Measurements from ENCODE around the gene FNDC3B.

FNDC3B gene

DNA sequence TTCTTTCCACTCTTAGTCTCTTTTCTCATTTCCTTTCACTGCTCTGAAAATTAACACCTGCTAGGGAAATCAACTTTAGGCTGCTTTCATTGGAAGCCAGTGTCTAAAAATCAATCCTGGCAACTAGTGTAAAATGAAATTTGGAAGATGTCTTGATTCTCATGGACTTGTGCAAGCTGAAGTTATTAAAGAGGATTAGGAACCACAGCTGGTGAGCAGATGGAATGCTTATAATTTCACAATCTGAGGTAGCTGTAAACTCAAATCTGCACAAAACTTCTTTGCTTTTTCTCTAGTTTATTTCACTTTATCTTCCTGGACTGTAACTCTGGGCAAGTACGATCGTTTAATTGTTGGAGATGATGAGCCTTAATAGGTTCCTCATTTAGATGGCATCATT lies 233.3 kb downstream of the FNDC3B start:
- DNase-seq: no peak

- DNase-seq: no peak
Measured at GRCh38 chr3:172273378-172273777, 234.0 kb downstream of the FNDC3B start.

DNA sequence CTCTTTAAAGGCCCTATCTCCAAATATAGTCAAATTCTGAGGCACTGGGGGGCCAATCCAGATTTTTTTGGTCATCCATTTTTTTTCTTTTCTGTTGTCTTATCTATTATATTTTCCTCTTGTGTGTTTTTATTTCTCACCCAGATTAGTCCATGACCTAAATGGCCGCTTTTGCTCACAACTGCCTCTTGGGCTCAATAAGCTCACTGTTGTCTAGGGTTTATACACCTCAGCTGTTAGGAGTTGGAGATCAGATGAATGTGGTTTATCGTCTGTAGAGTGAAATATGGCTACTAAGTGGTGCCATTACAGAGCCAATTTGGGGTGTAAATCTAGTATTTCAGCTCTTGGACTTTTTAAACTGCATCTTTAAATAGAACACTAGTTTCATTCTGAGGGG lies 235.5 kb downstream of the FNDC3B start:
- DNase-seq: no peak

DNA sequence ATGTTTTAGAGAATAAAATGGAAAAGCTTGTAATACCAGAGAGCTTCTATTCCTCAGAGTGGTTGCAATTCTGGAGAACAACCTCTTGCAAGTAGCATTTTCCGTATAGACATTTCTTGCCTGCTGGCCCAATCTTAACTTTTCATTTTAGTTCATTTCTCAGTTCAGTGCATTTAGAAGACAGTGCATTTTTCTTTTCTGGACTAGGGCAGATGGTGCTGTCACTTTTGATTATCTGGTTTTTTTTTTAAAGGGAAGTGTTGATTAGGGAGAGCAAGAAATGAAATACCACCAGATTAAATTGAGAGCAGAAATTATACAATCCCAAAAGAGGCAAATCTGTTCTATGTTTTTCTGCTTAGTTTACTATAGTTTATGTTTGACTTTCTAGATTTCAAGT lies 236.2 kb downstream of the FNDC3B start:
- no peak for DNase-seq

DNA sequence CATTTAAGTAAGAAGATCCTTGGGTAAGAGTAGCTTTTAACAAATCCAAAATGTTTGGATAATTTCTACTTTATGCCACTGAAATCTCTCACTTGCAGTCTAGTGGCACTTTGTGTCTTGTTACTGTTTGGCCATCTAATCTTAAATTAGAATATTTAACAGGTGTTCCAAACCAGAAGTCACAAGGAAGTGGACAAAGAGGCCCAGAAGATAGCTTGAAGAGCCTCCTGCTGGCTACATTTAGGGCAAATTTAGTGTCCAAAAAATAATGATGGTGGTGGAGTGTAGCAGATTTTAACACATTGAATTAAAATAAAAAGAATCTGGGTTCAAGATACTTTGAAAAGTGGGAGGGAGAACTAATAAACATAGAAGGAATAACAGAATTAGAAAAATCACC lies 236.7 kb downstream of the FNDC3B start:
- DNase-seq: no peak

DNA sequence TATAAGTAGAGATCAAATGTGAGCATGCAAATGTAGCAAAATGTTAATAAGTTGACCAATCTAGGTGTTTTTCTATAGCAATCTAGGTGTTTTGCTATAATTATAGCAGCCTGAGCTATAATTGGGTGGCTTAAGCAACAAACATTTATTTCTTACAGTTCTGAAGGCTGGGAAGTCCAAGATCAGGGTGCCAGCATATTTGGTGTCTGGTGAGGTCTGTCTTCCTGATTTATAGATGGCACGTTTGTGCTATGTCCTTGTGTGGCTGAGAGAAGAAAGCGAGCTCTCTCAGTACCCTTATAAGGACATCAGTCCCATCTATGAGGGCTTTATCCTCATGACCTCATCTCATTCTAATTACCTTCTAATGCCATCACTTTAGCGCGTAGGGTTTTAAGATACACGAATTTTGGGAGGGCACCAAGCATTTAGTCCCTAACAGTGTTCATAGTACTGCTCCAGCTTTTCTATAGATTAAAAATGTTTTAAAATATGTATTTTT lies 237.8 kb downstream of the FNDC3B start:
- no peak for DNase-seq

- no peak for DNase-seq
Measured at GRCh38 chr3:172279191-172279640, 239.8 kb downstream of the FNDC3B start.

GRCh38 chr3:172279974-172280373 lies 240.6 kb downstream of the FNDC3B start:
- no peak for DNase-seq

DNA sequence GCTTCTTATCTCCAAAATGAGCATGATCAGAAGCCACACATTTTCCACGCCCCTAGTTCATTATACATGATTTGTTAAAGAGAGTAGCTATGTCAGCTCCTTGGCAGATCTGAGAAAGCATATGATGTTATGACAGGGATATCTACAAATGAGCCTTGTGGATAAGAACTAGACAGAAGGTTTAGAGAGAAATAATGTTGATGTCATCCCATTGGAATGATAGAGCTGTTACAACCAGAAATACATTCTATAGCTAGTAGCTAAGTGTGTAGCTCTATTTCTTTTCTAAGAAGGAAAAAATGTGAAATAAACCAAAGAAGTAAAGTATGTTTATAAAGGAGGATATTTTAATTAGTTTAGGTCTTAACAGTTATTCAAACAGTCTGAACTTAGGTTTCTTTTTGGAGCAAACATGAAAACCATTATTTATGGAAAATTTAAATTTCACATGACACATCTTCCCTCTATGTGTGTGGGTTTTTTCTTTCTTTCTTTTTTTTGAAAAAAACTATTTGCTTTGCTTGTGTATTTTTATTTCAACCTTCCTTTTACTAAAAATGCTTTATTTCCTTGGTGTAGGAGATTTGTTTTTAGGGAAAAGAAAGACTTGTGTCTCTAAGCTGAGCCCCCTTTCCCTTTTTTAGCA lies 241.2 kb downstream of the FNDC3B start:
- DNase-seq: no peak

DNA sequence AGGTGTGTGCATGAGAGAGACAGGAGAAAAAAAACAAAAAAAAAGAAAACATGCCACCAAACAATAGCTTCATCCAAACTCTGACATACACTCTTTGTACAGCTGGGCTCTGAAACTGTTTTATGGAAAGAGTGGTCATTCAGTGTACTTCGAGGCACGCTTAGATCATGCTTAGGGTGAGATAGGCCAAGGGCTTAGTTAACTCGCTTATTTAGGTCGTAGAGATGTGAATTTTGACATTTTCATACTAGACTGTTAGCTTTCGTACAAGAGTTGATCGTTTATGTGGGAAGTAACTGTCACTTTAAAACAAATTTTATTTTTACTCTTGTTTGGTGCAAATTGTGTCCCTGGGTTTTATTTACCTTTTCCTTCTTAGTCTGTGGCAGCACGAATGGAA lies 242.5 kb downstream of the FNDC3B start:
- no peak for DNase-seq

GRCh38 chr3:172282850-172283249 lies 243.5 kb downstream of the FNDC3B start:
- DNase-seq: no peak

DNA sequence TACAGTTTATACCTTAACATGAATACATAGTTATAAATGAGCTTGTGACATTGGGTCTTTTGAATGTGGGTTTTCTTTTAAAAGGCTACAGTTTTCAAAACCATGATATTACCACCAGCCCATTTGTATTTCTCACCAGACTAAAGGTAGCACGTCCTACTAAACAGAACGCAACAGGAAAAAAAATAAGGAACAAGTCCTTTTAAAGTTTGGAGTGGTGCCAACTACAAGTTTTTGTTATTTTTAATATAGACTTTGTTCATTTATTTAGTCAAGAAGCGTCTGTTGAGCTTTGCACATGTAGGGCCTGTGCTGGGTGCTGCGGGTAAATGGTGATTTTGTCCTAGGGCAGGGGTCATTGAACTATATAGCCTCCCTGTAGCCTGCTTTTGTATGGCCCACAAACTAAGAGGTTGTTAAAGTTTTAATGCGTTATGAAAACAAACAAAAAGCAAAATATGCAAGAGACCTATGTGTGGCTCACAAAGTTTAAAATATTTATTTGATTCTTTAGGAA lies 244.5 kb downstream of the FNDC3B start:
- no peak for DNase-seq

DNA sequence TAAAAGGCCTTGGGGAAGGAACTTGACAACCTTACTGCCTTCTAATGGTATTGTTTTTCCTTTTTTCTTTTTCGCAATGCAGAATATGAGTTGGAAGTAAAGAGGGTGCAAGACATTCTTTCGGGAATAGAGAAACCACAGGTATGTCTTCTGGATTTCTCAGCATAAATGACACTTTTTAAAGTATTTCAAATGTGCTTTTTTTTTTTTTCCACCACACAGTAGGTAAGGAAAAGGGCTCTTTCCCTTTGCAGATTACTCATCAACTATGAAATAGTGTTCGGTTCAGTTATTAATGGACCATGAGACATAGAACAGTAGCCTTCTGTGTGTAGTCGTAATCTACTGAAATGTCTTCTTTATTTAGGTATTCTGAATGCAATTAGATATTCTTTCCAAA lies 246.5 kb downstream of the FNDC3B start:
- DNase-seq: no peak

- no peak for DNase-seq
Measured at GRCh38 chr3:172286548-172287148, 247.3 kb downstream of the FNDC3B start.

GRCh38 chr3:172287937-172288477 lies 248.6 kb downstream of the FNDC3B start:
- DNase-seq: no peak

DNA sequence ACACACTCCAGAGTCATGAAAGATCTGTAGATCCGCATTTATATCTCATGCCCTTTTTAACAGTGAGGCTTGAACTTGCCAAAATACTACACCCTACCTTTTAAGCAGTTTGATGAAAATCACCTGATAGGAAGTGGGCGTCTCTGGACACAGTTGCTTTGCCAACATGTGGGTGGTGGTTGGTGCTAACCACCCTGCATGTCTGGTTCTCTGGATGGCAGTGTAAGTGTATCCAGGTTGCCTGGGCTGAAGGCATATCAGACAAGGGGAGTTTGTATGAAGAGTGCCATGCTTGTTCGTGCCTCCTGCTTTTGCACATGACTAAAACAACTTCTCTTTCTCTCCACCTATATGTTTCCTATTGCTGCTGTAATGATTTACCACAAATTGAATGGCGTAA lies 249.3 kb downstream of the FNDC3B start:
- DNase-seq: no peak

DNA sequence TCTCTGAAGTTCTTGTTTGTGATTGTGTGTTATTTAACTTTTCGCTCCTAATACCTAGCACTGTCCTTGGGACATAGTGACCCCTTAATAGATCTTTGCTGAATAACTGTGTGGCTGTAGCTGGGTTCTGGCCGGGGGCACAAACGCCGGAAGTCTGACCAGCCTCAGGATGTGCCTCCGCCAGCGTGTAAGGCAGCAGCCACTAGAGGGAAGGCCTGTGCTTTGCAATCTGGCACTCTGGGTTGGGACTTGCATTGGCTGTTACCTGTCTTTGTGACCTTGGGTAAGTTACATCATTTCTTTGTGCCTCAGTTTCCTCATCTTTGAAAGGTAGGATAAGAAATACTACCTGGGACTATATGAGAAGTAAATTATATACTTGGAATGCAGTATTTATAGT lies 250.2 kb downstream of the FNDC3B start:
- DNase-seq: no peak

- DNase-seq: no peak
Measured at GRCh38 chr3:172290457-172290856, 251.1 kb downstream of the FNDC3B start.

DNA sequence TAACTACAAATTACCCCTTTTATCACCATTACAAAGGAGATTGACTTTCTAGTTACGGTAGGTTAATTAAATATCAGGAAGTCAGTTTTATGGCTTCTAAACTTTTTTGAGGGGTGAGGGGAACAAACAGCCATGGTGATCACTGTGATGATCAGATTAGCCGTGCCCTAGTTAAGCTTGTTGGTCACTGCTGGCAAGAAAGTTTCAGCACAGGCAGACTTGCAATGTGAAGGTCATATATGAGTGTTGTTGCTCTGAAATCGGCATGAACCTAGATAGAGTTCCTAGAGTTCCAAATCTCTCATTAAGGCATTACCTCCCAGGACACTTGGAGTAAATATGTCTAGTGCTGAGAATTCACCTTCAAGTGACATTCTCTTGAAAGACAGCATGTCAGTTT lies 252.3 kb downstream of the FNDC3B start:
- DNase-seq: no peak

DNA sequence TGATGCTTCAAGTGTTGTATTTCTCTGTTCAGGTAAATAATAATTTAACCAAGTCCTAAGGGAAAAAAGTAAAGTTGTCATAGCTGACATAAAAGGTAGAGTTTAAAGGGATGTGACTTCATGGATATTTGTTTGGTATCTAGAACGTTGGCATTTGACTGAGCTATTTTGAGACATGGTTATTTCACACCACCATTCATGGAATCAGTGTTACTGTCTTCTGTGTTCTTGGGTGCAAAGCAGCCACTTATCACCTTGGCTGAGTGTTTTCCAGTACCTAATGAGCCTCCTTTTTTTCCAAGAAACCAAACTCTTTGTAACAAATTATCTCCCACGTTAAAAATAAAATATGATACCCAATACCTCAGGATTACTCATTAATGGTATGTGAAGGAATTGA lies 253.0 kb downstream of the FNDC3B start:
- no peak for DNase-seq

- DNase-seq: no peak
Measured at GRCh38 chr3:172293093-172293492, 253.7 kb downstream of the FNDC3B start.

DNA sequence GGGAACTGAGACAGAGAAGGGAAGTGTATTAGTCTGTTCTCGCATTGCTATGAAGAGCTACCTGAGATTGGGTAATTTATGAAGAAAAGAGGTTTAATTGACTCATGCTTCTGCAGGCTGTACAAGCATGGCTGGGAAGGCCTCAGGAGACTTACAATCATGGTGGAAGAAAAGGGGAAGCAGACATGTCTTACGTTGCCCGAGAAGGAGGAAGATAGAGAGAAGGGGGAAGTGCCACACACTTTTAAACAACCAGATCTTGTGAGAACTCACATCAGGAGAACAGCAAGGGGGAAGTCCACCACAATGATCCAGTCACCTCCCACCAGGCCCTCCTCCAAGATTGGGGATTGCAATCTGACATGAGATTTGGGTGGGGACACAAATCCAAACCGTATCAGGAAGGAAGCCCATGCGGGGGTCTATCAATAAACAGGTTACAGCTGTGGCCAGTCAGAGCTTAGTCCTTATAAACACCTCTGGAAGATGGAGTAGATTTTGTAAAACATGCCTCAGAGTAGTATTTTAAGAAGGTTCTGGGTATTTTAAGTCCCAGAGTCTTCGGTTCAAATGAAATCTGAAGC lies 254.9 kb downstream of the FNDC3B start:
- no peak for DNase-seq

DNA sequence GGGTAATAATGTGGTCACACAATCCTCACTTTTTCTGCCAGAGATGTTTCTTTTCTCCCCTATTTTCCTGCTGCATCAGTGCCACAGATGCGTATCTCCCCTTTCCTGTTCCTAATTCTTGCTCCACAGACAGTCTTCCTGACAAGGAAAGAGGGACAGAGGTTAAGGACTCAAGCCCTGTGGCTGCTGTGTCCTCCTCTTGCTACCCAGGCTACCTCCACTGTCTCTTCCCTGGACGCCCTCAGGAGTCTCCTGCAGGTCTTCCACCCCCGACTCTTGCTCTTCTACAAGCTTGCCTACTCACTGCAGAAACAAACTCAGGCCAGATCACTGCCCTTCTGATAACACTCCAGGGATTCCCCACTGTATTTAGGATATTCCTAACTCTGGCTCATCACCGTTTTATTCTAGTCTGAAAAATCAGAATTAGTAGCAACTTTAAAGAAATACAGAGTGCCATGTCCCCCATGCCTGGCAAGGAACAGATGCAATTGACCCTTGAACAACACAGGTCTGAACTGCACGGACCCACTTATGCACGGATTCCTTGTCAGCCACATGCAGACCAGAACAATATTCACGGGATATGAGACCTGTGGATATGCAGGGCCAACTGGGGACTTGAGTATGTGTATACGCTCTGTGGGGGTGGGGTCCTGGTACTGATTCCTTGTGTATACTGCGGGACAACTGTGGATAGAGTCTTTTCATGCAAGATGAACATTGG lies 257.0 kb downstream of the FNDC3B start:
- no peak for DNase-seq

Measured in NCI-H526 treated with DMSO at 0.1 percent for 48 hours (cell line).